H9 (cell line): ENCODE data around the gene ABCD1. TPM values are rescaled to one million over a fixed set of nuclear protein-coding genes. Genes with fewer than 3 reads are reported as not detected.

Experiments
- DNase-seq: peaks from one replicate; pipeline ENCODE4 v3.0.0-alpha.2; 2017
- H2AFZ ChIP-seq: one replicate; pipeline ENCODE4 v1.6.1; 2013; ENCODE audit warnings: mild to moderate bottlenecking, low read length, control low read depth, moderate library complexity
- H2AK5ac ChIP-seq: 2 replicates; pipeline ENCODE4 v1.6.1; 2013; ENCODE audit warnings: low read length, control low read depth, mixed read lengths; ENCODE audit not compliant: insufficient read length
- H2BK120ac ChIP-seq: one replicate; pipeline ENCODE4 v1.6.1; 2013; ENCODE audit warnings: low read depth, mild to moderate bottlenecking, low read length, control low read depth, inconsistent platforms; ENCODE audit not compliant: poor library complexity, severe bottlenecking
- H2BK12ac ChIP-seq: 2 replicates; pipeline ENCODE4 v1.6.1; 2013; ENCODE audit warnings: low read length, control low read depth, mixed read lengths, low read depth; ENCODE audit not compliant: insufficient read length
- H2BK15ac ChIP-seq: 2 replicates; pipeline ENCODE4 v1.6.1; 2013; ENCODE audit warnings: low read depth, low read length, control low read depth
- H2BK20ac ChIP-seq: one replicate; pipeline ENCODE4 v1.6.1; 2013; ENCODE audit warnings: low read depth, mild to moderate bottlenecking, low read length, control low read depth, inconsistent platforms; ENCODE audit not compliant: poor library complexity, severe bottlenecking
- H2BK5ac ChIP-seq: 2 replicates; pipeline ENCODE4 v1.6.1; 2013; ENCODE audit warnings: low read length, control low read depth, mixed read lengths; ENCODE audit not compliant: insufficient read length
- H3K14ac ChIP-seq: 2 replicates; pipeline ENCODE4 v1.6.1; 2013; ENCODE audit warnings: low read length, control low read depth; ENCODE audit not compliant: insufficient read depth
- H3K18ac ChIP-seq: 2 replicates; pipeline ENCODE4 v1.6.1; 2013; ENCODE audit warnings: low read depth, mild to moderate bottlenecking, mixed read lengths, low read length, control low read depth; ENCODE audit not compliant: insufficient read length
- H3K23ac ChIP-seq: 2 replicates; pipeline ENCODE4 v1.6.1; 2013; ENCODE audit warnings: low read length, control low read depth, mixed read lengths, low read depth; ENCODE audit not compliant: insufficient read length
- H3K23me2 ChIP-seq: 2 replicates; pipeline ENCODE4 v1.6.1; 2013; ENCODE audit warnings: low read depth, mild to moderate bottlenecking, mixed read lengths, low read length, control low read depth; ENCODE audit not compliant: insufficient read length, poor library complexity, severe bottlenecking
- H3K27ac ChIP-seq: 2 replicates; pipeline ENCODE4 v1.5.1; 2013; ENCODE audit warnings: low read length, control low read depth, mixed read lengths, low read depth; ENCODE audit not compliant: insufficient read length
- H3K27me3 ChIP-seq: 2 replicates; pipeline ENCODE4 v1.6.1; 2013; ENCODE audit warnings: low read length, control low read depth, inconsistent platforms; ENCODE audit not compliant: insufficient read depth
- H3K4ac ChIP-seq: 2 replicates; pipeline ENCODE4 v1.6.1; 2013; ENCODE audit warnings: low read depth, mild to moderate bottlenecking, control low read depth, inconsistent platforms, low read length, moderate library complexity
- H3K4me1 ChIP-seq: 2 replicates; pipeline ENCODE4 v1.6.1; 2013; ENCODE audit warnings: low read length, control low read depth, inconsistent platforms; ENCODE audit not compliant: insufficient read depth
- H3K4me2 ChIP-seq: 2 replicates; pipeline ENCODE4 v1.6.1; 2013; ENCODE audit warnings: low read length, control low read depth, mixed read lengths; ENCODE audit not compliant: insufficient read length, insufficient read depth
- H3K56ac ChIP-seq: 2 replicates; pipeline ENCODE4 v1.6.1; 2013; ENCODE audit warnings: low read depth, mild to moderate bottlenecking, mixed read lengths, low read length, control low read depth; ENCODE audit not compliant: insufficient read length
- H3K79me1 ChIP-seq: 2 replicates; pipeline ENCODE4 v1.6.1; 2013; ENCODE audit warnings: low read depth, mild to moderate bottlenecking, moderate library complexity, low read length, control low read depth, inconsistent platforms; ENCODE audit not compliant: insufficient read depth, poor library complexity, severe bottlenecking
- H3K79me2 ChIP-seq: 2 replicates; pipeline ENCODE4 v1.6.1; 2013; ENCODE audit warnings: low read length, control low read depth, inconsistent platforms; ENCODE audit not compliant: insufficient read depth
- H3K9ac ChIP-seq: 2 replicates; pipeline ENCODE4 v1.6.1; 2013; ENCODE audit warnings: low read length, control low read depth, mixed read lengths; ENCODE audit not compliant: insufficient read length; ENCODE audit errors: extremely low read depth
- H3K9me3 ChIP-seq: one replicate; pipeline ENCODE4 v1.6.1; 2013; ENCODE audit warnings: low read depth, low read length, inconsistent platforms; ENCODE audit not compliant: control insufficient read depth
- H3T11ph ChIP-seq: one replicate; pipeline ENCODE4 v1.6.1; 2013; ENCODE audit warnings: mild to moderate bottlenecking, low read length, control low read depth, inconsistent platforms
- H4K20me1 ChIP-seq: one replicate; pipeline ENCODE4 v1.6.1; 2013; ENCODE audit not compliant: control insufficient read depth, insufficient read length, insufficient read depth
- H4K5ac ChIP-seq: 2 replicates; pipeline ENCODE4 v1.6.1; 2013; ENCODE audit warnings: low read depth, mild to moderate bottlenecking, mixed read lengths, low read length, control low read depth; ENCODE audit not compliant: insufficient read length
- H4K8ac ChIP-seq: replicated peaks from 2 replicates; pipeline ENCODE4 v1.6.1; 2013; ENCODE audit warnings: low read length, control low read depth, mixed read lengths, low read depth; ENCODE audit not compliant: insufficient read length
- H4K91ac ChIP-seq: 2 replicates; pipeline ENCODE4 v1.6.1; 2013; ENCODE audit warnings: low read depth, mild to moderate bottlenecking, moderate library complexity, mixed read lengths, low read length, control low read depth; ENCODE audit not compliant: insufficient read length
- H3K27ac Mint-ChIP-seq, 3 experiments: 2 replicates in 2 of 3; 3 replicates in 1 of 3; pipeline ENCODE4 v1.8.0; 2020 to 2021; ENCODE audit warnings: mixed read lengths in 3 of 3, mild to moderate bottlenecking in 1 of 3, moderate library complexity in 1 of 3
- H3K27me3 Mint-ChIP-seq: 2 replicates; pipeline ENCODE4 v1.8.0; 2021; ENCODE audit warnings: low read depth, mild to moderate bottlenecking, moderate library complexity, mixed read lengths
- H3K36me3 Mint-ChIP-seq, 3 experiments: 2 replicates in 2 of 3; 3 replicates in 1 of 3; pipeline ENCODE4 v1.8.0; 2020 to 2021; ENCODE audit warnings: low read depth in 3 of 3, mixed read lengths in 3 of 3; ENCODE audit not compliant: insufficient read depth in 1 of 3
- H3K4me1 Mint-ChIP-seq, 2 experiments: 2 replicates each; pipeline ENCODE4 v1.8.0; 2020; ENCODE audit warnings: mixed read lengths in 2 of 2
- H3K4me3 Mint-ChIP-seq, 2 experiments: 2 replicates in 1 of 2; 3 replicates in 1 of 2; pipeline ENCODE4 v1.8.0; 2020 to 2021; ENCODE audit warnings: mild to moderate bottlenecking in 2 of 2, mixed read lengths in 2 of 2, moderate library complexity in 1 of 2
- H3K9me3 Mint-ChIP-seq, 2 experiments: 2 replicates in 1 of 2; 3 replicates in 1 of 2; pipeline ENCODE4 v1.8.0; 2020; ENCODE audit warnings: mild to moderate bottlenecking in 2 of 2, mixed read lengths in 2 of 2, moderate library complexity in 1 of 2
- CTCF ChIP-seq: fragments of 200-600 bp; sonication (generic); conservative IDR thresholded peaks from 3 replicates; pipeline ENCODE4 v1.8.0; 2021; ENCODE audit warnings: antibody characterized with exemption, mild to moderate bottlenecking
- WGBS: extraction: QIAGEN DNeasy Blood & Tissue Kit; methylation state at CpG from one replicate; pipeline ENCODE4 v1.1.7; 2013; ENCODE audit warnings: missing lambda C conversion rate, low lambda C conversion rate, mixed read lengths; ENCODE audit not compliant: insufficient read length; ENCODE audit errors: extremely low coverage; 5-methylcytosine and 5-hydroxymethylcytosine counted together
- total RNA-seq: library from RNA; stranded (reverse); gene quantifications from 2 replicates; pipeline ENCODE4 v1.2.1, GENCODE V29; 2021

The ABCD1 gene
- total RNA-seq, 1 experiment from 2014 or later = 11.1 TPM

GRCh38 chrX:153763298-153763932 is 38.8 kb downstream of the ABCD1 start:
- H3K56ac ChIP-seq = no peak overlapping the region
- H3K4me1 ChIP-seq = no peaks in the 10 kb centered on the region
- Mint-ChIP-seq H3K4me3 (0 out of 5 replicates have a peak overlapping the region, but pooled peaks of 1 of the 2 experiments have one; percentile 55), H3K9me3 (peaks cover 51 to 65% of the 10 kb centered on the region in 2 experiments), H3K4me1 (peaks cover 4 to 6% of the 10 kb centered on the region in 2 experiments; a peak in 3 of 4 replicates), H3K27me3 (peaks cover 10% of the 10 kb centered on the region), H3K36me3 (peaks cover 0 to 3% (median 2%) of the 10 kb centered on the region in 3 experiments; a peak in 4 of 7 replicates), H3K27ac (no peak overlapping the region)
- no peak overlapping the region for H3K14ac ChIP-seq
- H2BK12ac ChIP-seq = no peak overlapping the region
- no peak overlapping the region for H4K91ac ChIP-seq
- H2BK5ac ChIP-seq = no peak overlapping the region
- H2AK5ac ChIP-seq = no peak overlapping the region
- TF ChIP-seq CTCF = no peak
- no peak overlapping the region for H3K9ac ChIP-seq
- no peak overlapping the region for H3K4ac ChIP-seq
- no peak overlapping the region for H2BK120ac ChIP-seq
- WGBS = no CpG with 5 or more reads among the region's 18 CpGs
- H3T11ph ChIP-seq = no peak overlapping the region
- no peaks in the 10 kb centered on the region for H3K79me1 ChIP-seq
- no peaks in the 10 kb centered on the region for H4K20me1 ChIP-seq
- no peaks in the 10 kb centered on the region for H3K23me2 ChIP-seq
- H4K5ac ChIP-seq = no peak overlapping the region
- no peak overlapping the region for H2BK15ac ChIP-seq
- no peak overlapping the region for H2BK20ac ChIP-seq
- no peak overlapping the region for H3K27ac ChIP-seq
- H3K23ac ChIP-seq = no peak overlapping the region
- no peaks in the 10 kb centered on the region for H3K27me3 ChIP-seq
- H4K8ac ChIP-seq = no peak overlapping the region
- no peak overlapping the region for H3K4me2 ChIP-seq
- no peak overlapping the region for H3K18ac ChIP-seq
- no peak for DNase-seq
- H3K9me3 ChIP-seq = peaks cover 7% of the 10 kb centered on the region
- no peaks in the 10 kb centered on the region for H3K79me2 ChIP-seq
- H2AFZ ChIP-seq = no peak overlapping the region
